ENCODE results near the gene POP4. TPM values are rescaled to one million over a fixed set of nuclear protein-coding genes. Genes with fewer than 3 reads are reported as not detected.

The POP4 gene
- total RNA-seq, 4 donors from 2014 or later: 6.4 to 59.7 (median 38.7) TPM

DNA sequence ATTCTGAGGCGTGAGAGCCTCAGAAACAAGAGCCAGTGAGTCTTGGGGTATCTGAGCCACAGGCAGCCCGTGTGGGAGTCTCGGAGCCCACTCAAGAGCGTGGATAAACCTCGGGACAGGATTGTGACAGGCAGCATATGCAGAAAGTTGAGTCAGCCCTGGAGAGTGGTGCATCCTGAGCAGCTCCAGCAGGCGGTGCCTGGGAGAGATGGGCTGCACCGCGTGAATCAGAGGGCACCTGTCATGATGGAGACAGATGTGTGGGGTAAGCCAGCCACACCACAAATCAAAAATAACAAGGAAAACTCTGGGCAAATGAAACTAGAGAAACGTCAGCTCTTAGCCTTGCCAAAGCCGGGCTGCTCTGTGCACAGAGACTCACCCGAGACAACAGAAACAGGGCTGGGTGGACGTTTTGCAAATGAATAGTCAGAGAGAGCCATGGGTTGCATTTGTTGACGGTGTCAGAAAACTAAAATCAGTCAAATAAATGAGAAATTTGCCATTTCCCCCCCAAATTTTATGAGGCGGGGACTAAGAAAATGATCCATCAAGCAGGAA, 30.0 kb upstream of the POP4 start:
- Histone ChIP-seq H3K27me3 (peaks cover 23% of the 10 kb centered on the region), H3K36me3 (no peaks in the 10 kb centered on the region), H3K4me3 (no peak overlapping the region), H3K27ac (no peak overlapping the region), H3K4me1 (no peaks in the 10 kb centered on the region), H3K9me3 (no peaks in the 10 kb centered on the region)
- no peak for TF ChIP-seq EP300 (IDR thresholded peaks at IDR 0.05; ENCODE audit: low read depth)
- in situ Hi-C loops (cut with MboI; ENCODE audit: low pct_ligation_motif_present in 1 of 4, low pct_unique_long_range_greater_than_20kb in 1 of 4, low sequenced_read_pairs in 3 of 4) (no loop called here), intact Hi-C loops (cut with DNase I; ENCODE audit: low total_unique reads) (no loop called here)
- DNase-seq: no peak
- WGBS, 2 donors (ENCODE audit: low coverage in 1 of 2): 50 to 88% methylated on average over 1 to 14 of the region's 14 CpGs

DNA sequence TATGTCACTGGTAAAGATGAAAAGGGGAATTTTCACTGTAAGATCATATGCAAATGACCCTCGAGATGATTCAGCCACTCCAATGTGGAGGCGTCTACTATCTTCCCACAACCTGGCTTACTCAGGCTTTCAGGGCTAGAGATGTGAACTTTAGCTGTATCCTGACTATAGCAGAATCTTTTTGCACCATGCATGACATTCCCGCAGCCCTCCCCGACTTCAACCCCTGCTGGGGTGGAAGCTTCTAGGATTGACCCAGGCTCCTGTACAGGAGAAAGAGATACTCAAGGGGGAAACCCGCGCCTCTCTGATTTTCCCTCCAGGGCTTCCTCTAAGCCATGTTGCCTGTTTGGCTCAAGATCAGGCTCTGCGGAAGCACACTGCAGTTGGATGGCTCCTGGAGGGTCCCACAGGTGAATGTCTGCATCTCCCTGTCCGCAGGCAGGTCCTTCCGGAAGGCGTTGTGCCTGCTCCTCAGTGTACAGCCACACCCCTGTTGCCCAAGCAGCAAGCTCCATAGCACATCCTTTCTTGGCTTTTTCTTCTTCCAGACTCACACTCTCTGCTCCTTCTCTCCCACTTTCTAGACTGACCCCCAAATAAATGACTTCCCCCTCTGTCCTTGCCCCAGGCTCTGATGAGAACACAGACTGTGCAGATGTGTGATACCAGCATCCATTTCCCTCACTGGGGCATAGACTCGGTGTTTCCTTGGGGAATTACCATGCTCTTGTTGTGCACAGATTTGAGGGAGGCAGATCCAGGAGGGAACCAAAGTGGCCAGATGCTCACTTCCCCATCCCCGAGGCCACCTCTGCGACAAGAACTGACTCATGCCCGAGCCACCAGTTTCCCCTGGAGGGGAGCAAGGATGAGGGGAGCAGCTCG, 29.1 kb upstream of the POP4 start:
- no peaks in the 10 kb centered on the region for H3K4me1 ChIP-seq
- no peak for DNase-seq
- intact Hi-C loops (cut with DNase I; ENCODE audit: low total_unique reads): no loop called here
- H3K27me3 ChIP-seq: peaks cover 23% of the 10 kb centered on the region
- no peak overlapping the region for H3K4me3 ChIP-seq
- no peaks in the 10 kb centered on the region for H3K9me3 ChIP-seq
- H3K36me3 ChIP-seq: no peaks in the 10 kb centered on the region
- in situ Hi-C loops (cut with MboI; ENCODE audit: low pct_ligation_motif_present in 1 of 4, low pct_unique_long_range_greater_than_20kb in 1 of 4, low sequenced_read_pairs in 3 of 4): no loop called here
- H3K27ac ChIP-seq: no peak overlapping the region
- 29 to 63% methylated on average over 4 to 15 of the region's 15 CpGs for WGBS, 2 donors (ENCODE audit: low coverage in 1 of 2)
- TF ChIP-seq POLR2AphosphoS5 (IDR thresholded peaks at IDR 0.05): no peak
- no peak for TF ChIP-seq POLR2A (IDR thresholded peaks at IDR 0.05)
- TF ChIP-seq, protein P1, sequence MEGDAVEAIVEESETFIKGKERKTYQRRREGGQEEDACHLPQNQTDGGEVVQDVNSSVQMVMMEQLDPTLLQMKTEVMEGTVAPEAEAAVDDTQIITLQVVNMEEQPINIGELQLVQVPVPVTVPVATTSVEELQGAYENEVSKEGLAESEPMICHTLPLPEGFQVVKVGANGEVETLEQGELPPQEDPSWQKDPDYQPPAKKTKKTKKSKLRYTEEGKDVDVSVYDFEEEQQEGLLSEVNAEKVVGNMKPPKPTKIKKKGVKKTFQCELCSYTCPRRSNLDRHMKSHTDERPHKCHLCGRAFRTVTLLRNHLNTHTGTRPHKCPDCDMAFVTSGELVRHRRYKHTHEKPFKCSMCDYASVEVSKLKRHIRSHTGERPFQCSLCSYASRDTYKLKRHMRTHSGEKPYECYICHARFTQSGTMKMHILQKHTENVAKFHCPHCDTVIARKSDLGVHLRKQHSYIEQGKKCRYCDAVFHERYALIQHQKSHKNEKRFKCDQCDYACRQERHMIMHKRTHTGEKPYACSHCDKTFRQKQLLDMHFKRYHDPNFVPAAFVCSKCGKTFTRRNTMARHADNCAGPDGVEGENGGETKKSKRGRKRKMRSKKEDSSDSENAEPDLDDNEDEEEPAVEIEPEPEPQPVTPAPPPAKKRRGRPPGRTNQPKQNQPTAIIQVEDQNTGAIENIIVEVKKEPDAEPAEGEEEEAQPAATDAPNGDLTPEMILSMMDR (IDR thresholded peaks at IDR 0.05): no peak
- TF ChIP-seq EP300 (IDR thresholded peaks at IDR 0.05; ENCODE audit: low read depth): no peak

DNA sequence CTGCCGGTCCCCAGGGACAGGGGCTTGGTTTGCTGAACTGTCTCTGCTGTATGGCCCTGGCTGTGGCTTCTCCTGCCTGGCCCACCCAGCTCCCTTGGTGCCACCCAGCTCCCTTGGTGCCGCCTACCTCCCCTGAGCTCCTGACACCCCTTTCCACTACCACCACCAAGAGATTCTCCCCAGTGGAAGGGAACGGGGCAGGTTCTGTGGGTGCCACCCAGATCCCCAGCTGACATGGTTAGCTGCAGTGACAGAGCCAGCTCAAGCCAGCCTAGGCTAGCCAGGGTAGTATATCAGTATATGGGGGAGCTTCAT, 28.5 kb upstream of the POP4 start:
- H3K4me3 ChIP-seq: no peak overlapping the region
- H3K9me3 ChIP-seq: no peaks in the 10 kb centered on the region
- no peaks in the 10 kb centered on the region for H3K4me1 ChIP-seq
- TF ChIP-seq, protein P1 (IDR thresholded peaks at IDR 0.05): no peak
- TF ChIP-seq POLR2A (IDR thresholded peaks at IDR 0.05) (no peak), EP300 (IDR thresholded peaks at IDR 0.05; ENCODE audit: low read depth) (no peak)
- WGBS, 2 donors (ENCODE audit: low coverage in 1 of 2): 79 to 88% methylated on average over 2 to 3 of the region's 3 CpGs
- intact Hi-C loops (cut with DNase I; ENCODE audit: low total_unique reads): no loop called here
- in situ Hi-C loops (cut with MboI; ENCODE audit: low pct_ligation_motif_present in 1 of 4, low pct_unique_long_range_greater_than_20kb in 1 of 4, low sequenced_read_pairs in 3 of 4): no loop called here
- H3K27ac ChIP-seq: no peak overlapping the region
- peaks cover 23% of the 10 kb centered on the region for H3K27me3 ChIP-seq
- H3K36me3 ChIP-seq: no peaks in the 10 kb centered on the region
- no peak for DNase-seq

DNA sequence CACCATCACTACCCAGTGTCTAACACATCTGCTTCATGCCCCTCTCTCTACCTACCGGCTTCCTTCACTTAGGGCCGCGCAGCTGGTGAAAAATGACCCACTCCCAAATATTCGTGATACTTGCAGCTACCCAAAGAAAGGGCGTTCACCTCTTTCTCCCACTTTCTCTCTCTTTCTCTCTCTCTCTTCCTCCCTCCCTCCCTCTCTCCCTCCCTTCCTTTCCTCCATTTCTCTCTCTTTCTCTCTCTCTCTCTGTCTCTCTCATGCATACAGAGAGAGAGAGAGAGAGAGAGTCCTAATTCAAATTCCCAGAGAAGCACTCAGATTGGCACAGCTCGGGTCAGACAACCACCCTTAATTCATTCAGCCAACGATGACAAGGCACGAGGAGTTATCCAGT, 27.7 kb upstream of the POP4 start:
- 75 to 81% methylated on average over 7 to 8 of the region's 8 CpGs for WGBS, 2 donors (ENCODE audit: low coverage in 1 of 2)
- peaks cover 22% of the 10 kb centered on the region for H3K27me3 ChIP-seq
- H3K4me1 ChIP-seq: no peaks in the 10 kb centered on the region
- no peaks in the 10 kb centered on the region for H3K36me3 ChIP-seq
- H3K4me3 ChIP-seq: no peak overlapping the region
- no peak for DNase-seq
- intact Hi-C loops (cut with DNase I; ENCODE audit: low total_unique reads): no loop called here
- H3K9me3 ChIP-seq: no peaks in the 10 kb centered on the region
- in situ Hi-C loops (cut with MboI; ENCODE audit: low pct_ligation_motif_present in 1 of 4, low pct_unique_long_range_greater_than_20kb in 1 of 4, low sequenced_read_pairs in 3 of 4): no loop called here
- no peak overlapping the region for H3K27ac ChIP-seq
- no peak for TF ChIP-seq EP300 (IDR thresholded peaks at IDR 0.05; ENCODE audit: low read depth)
- no peak for TF ChIP-seq POLR2AphosphoS5 (IDR thresholded peaks at IDR 0.05)
- no peak for TF ChIP-seq POLR2A (IDR thresholded peaks at IDR 0.05)
- TF ChIP-seq, protein P1 (IDR thresholded peaks at IDR 0.05): no peak

Measured in transverse colon (tissue), 4 donors.